A673 (cell line): ENCODE data around the gene SLC31A1. TPM values are rescaled to one million over a fixed set of nuclear protein-coding genes. Genes with fewer than 3 reads are reported as not detected.

Experiments used
- Bru-seq: library from RNA; stranded (reverse); fragments of 400-500 nt; gene quantifications from one replicate; lab custom pipeline; 2021; lab: Mats Ljungman, UMichigan
- BruChase-seq, 2 experiments: library from RNA; stranded (reverse); fragments of 400-500 nt; gene quantifications; one replicate each; lab custom pipeline; 2021; lab: Mats Ljungman, UMichigan
- BruUV-seq: library from RNA; stranded (reverse); fragments of 400-500 nt; replicated peaks from 2 replicates; lab custom pipeline; 2021; lab: Mats Ljungman, UMichigan
- CTCF ChIA-PET: fragments of 300-600 bp; sonication (Branson Sonifier 250); formaldehyde crosslinking; loops from one replicate; lab custom pipeline; 2022; ENCODE audit warnings: antibody characterized with exemption; lab: Charles Lee
- POLR2A ChIA-PET: fragments of 300-600 bp; sonication (Branson Sonifier 250); formaldehyde crosslinking; loops from one replicate; lab custom pipeline; 2022; ENCODE audit warnings: antibody characterized with exemption; ENCODE audit not compliant: low non-redundant PET; lab: Charles Lee
- DNase-seq: peaks from one replicate; pipeline ENCODE4 v3.0.0-alpha.2; 2015; ENCODE audit warnings: low spot score
- H3K27ac ChIP-seq: fragments of 200-600 bp; sonication (generic); 2 replicates; pipeline ENCODE4 v1.5.1; 2016; ENCODE audit warnings: mixed run types, low read depth, mild to moderate bottlenecking, mixed read lengths, antibody characterized with exemption, low read length; ENCODE audit not compliant: poor library complexity, severe bottlenecking
- H3K27me3 ChIP-seq: fragments of 200-600 bp; sonication (generic); replicated peaks from 2 replicates; pipeline ENCODE4 v1.6.1; 2017; ENCODE audit warnings: mixed run types, low read depth, mild to moderate bottlenecking, mixed read lengths, antibody characterized with exemption, low read length; ENCODE audit not compliant: insufficient read depth, poor library complexity
- H3K36me3 ChIP-seq: fragments of 200-600 bp; sonication (generic); 2 replicates; pipeline ENCODE4 v1.6.1; 2016; ENCODE audit warnings: mixed run types, mild to moderate bottlenecking, mixed read lengths, antibody characterized with exemption, low read length; ENCODE audit not compliant: insufficient read depth, poor library complexity, severe bottlenecking
- H3K4me1 ChIP-seq: fragments of 200-600 bp; sonication (generic); 2 replicates; pipeline ENCODE4 v1.6.1; 2017; ENCODE audit warnings: mixed run types, mild to moderate bottlenecking, mixed read lengths, antibody characterized with exemption, low read length; ENCODE audit not compliant: insufficient read depth, poor library complexity, severe bottlenecking
- H3K4me3 ChIP-seq: fragments of 200-600 bp; sonication (generic); 2 replicates; pipeline ENCODE4 v1.5.1; 2016; ENCODE audit warnings: low read depth, mixed run types, mild to moderate bottlenecking, mixed read lengths, low read length; ENCODE audit not compliant: poor library complexity, severe bottlenecking
- H3K9me3 ChIP-seq: fragments of 200-600 bp; sonication (generic); 2 replicates; pipeline ENCODE4 v1.6.1; 2016; ENCODE audit warnings: mixed run types, low read depth, mild to moderate bottlenecking, mixed read lengths, antibody characterized with exemption, low read length; ENCODE audit not compliant: poor library complexity, severe bottlenecking
- CTCF ChIP-seq: fragments of 300-800, 200-600 bp; sonication (generic); conservative IDR thresholded peaks from 2 replicates; pipeline ENCODE4 v1.5.1; 2017; ENCODE audit warnings: low read depth, mild to moderate bottlenecking, antibody characterized with exemption, low read length, moderate library complexity, mixed read lengths
- EZH2 ChIP-seq: fragments of 200-600 bp; sonication (generic); IDR thresholded peaks from 2 replicates; pipeline ENCODE4 v1.6.1; 2017; ENCODE audit warnings: borderline replicate concordance, low read depth, mild to moderate bottlenecking, mixed read lengths, antibody characterized with exemption, low read length; ENCODE audit not compliant: poor library complexity, severe bottlenecking
- intact Hi-C: fragments of 100-400 bp; cut with micrococcal nuclease; formaldehyde crosslinking; loops from one replicate; pipeline ENCODE4 v1.10.0; 2022; ENCODE audit not compliant: unreplicated experiment
- long read RNA-seq: library from polyadenylated mRNA; stranded (forward); transcript quantifications from one replicate; pipeline ENCODE4 v2.0.0, GENCODE V29; 2022
- total RNA-seq: library from RNA; stranded (reverse); gene quantifications from 2 replicates; pipeline ENCODE4 v1.2.3, GENCODE V29; 2021

The SLC31A1 gene
- total RNA-seq (31.9 and 32.7 TPM in 2 replicates), Bru-seq, nascent RNA (percentile 75 among the genes with signal in this experiment), BruChase-seq, experiment 1, labeled RNA remaining after a 2-hour chase (percentile 80 among the genes with signal in this experiment), BruChase-seq, experiment 2, labeled RNA remaining after a 6-hour chase (percentile 90 among the genes with signal in this experiment)
- long read RNA-seq, full-length matches to known transcripts, result 86 of 95 reads
- long read RNA-seq, partial matches to known transcripts, result 6 of 95 reads
- long read RNA-seq, other reads (novel, unspliced or antisense), result 3 of 95 reads

GRCh38 chr9:113221003-113221799 is at the start of gene SLC31A1, which contains the start of gene FKBP15:
Gene SLC31A1 (plus strand): TSS chr9:113221544. CDS start chr9:113256149, 34,605 bp downstream.
Gene FKBP15 (minus strand): TSS chr9:113221277. CDS start chr9:113221243, 34 bp downstream.
- peak within 1 kb of the TSS; percentile 75 for H3K27ac ChIP-seq
- H3K27me3 ChIP-seq, result no peaks in the 10 kb centered on the region
- H3K36me3 ChIP-seq, result peaks cover 4% of the 10 kb centered on the region
- TF ChIP-seq EZH2, result no peak
- TF ChIP-seq CTCF, result no peak
- H3K4me3 ChIP-seq, result peak within 1 kb of the TSS; percentile 75
- peaks cover 18% of the 10 kb centered on the region for H3K4me1 ChIP-seq
- BruUV-seq, result no TSS peak
- peak; percentile 99 for DNase-seq
- intact Hi-C loops, result no loop called here
- ChIA-PET POLR2A (no interaction called here), CTCF (interaction anchor here (0.6 to 0.7 kb wide), 2 partner anchors 53 to 70 kb away, joined by 3 read pairs; partner anchors contain the start of gene SLC31A2)
- H3K9me3 ChIP-seq, result no peaks in the 10 kb centered on the region

- CTCF ChIA-PET, result no interaction called here
- peaks cover 84% of the 10 kb centered on the region for H3K36me3 ChIP-seq
- no TSS peak for BruUV-seq
- no peaks in the 10 kb centered on the region for H3K9me3 ChIP-seq
- intact Hi-C loops, result no loop called here
- no peak overlapping the region for H3K4me3 ChIP-seq
- H3K27ac ChIP-seq, result no peak overlapping the region
- POLR2A ChIA-PET, result no interaction called here
- TF ChIP-seq CTCF (no peak), EZH2 (no peak)
- no peaks in the 10 kb centered on the region for H3K27me3 ChIP-seq
- DNase-seq, result no peak
- no peaks in the 10 kb centered on the region for H3K4me1 ChIP-seq
Observed at GRCh38 chr9:113173341-113173740, 48.0 kb upstream of the SLC31A1 start.

GRCh38 chr9:113176803-113177202 is 44.5 kb upstream of the SLC31A1 start:
- ChIA-PET POLR2A (no interaction called here), CTCF (no interaction called here)
- BruUV-seq, result no TSS peak
- Histone ChIP-seq H3K4me3 (no peak overlapping the region), H3K9me3 (no peaks in the 10 kb centered on the region), H3K36me3 (peaks cover 78% of the 10 kb centered on the region), H3K27me3 (no peaks in the 10 kb centered on the region), H3K27ac (no peak overlapping the region), H3K4me1 (no peaks in the 10 kb centered on the region)
- intact Hi-C loops, result no loop called here
- DNase-seq, result no peak
- TF ChIP-seq CTCF (no peak), EZH2 (no peak)
